PC-3 (cell line): Measurements from ENCODE around the gene ZNF593OS. TPM values are rescaled to one million over a fixed set of nuclear protein-coding genes. Genes with fewer than 3 reads are reported as not detected.

Experiments
- ATAC-seq: fragments of 200-7000 bp; cut with Tn5 transposase; 2 replicates; pipeline ENCODE4 v1.9.1; 2020; ENCODE audit warnings: mild to moderate bottlenecking, moderate library complexity
- BruUV-seq: library from RNA; stranded (reverse); fragments of 400-500 nt; replicated peaks from 2 replicates; lab custom pipeline; 2021; lab: Mats Ljungman, UMichigan
- CTCF ChIA-PET: fragments of 300-600 bp; sonication (Branson Sonifier 250); formaldehyde crosslinking; loops from one replicate; lab custom pipeline; 2022; ENCODE audit warnings: antibody characterized with exemption; lab: Charles Lee
- POLR2A ChIA-PET: fragments of 300-600 bp; sonication (Branson Sonifier 250); formaldehyde crosslinking; loops from one replicate; lab custom pipeline; 2022; ENCODE audit warnings: antibody characterized with exemption; ENCODE audit not compliant: unreplicated experiment; lab: Charles Lee
- DNase-seq: peaks from one replicate; pipeline ENCODE4 v3.0.0-alpha.2; 2015
- H2AFZ ChIP-seq: fragments of 300-600 bp; sonication (generic); 2 replicates; pipeline ENCODE4 v1.6.0; 2016; ENCODE audit warnings: antibody characterized with exemption, low read length
- H3F3A ChIP-seq: fragments of 300-600 bp; sonication (generic); one replicate; pipeline ENCODE4 v1.6.0; 2017; ENCODE audit warnings: antibody characterized with exemption, low read length, control low read depth, mild to moderate bottlenecking; ENCODE audit not compliant: unreplicated experiment
- H3K27ac ChIP-seq: fragments of 300-600 bp; sonication (generic); 2 replicates; pipeline ENCODE4 v1.5.1; 2016; ENCODE audit warnings: mild to moderate bottlenecking, low read length
- H3K27me3 ChIP-seq: fragments of 300-600 bp; sonication (generic); 2 replicates; pipeline ENCODE4 v1.6.1; 2016; ENCODE audit warnings: low read length, mixed read lengths
- H3K36me3 ChIP-seq: fragments of 300-600 bp; sonication (generic); 2 replicates; pipeline ENCODE4 v1.6.1; 2016; ENCODE audit warnings: low read depth, mixed run types, low read length, mixed read lengths
- H3K4me1 ChIP-seq: fragments of 300-600 bp; sonication (generic); 2 replicates; pipeline ENCODE4 v1.5.1; 2016; ENCODE audit warnings: low read length; ENCODE audit not compliant: insufficient read depth
- H3K4me2 ChIP-seq: fragments of 300-600 bp; sonication (generic); 2 replicates; pipeline ENCODE4 v1.6.0; 2016; ENCODE audit warnings: low read length
- H3K4me3 ChIP-seq: fragments of 300-600 bp; sonication (generic); 2 replicates; pipeline ENCODE4 v1.5.1; 2016; ENCODE audit warnings: mild to moderate bottlenecking, low read length, mixed read lengths
- H3K79me2 ChIP-seq: fragments of 300-600 bp; sonication (generic); 2 replicates; pipeline ENCODE4 v1.6.1; 2017; ENCODE audit warnings: low read length, mixed read lengths
- H3K9ac ChIP-seq: fragments of 300-600 bp; sonication (generic); 2 replicates; pipeline ENCODE4 v1.6.0; 2016; ENCODE audit warnings: mild to moderate bottlenecking, low read length
- H3K9me2 ChIP-seq: fragments of 300-600 bp; sonication (generic); replicated peaks from 2 replicates; pipeline ENCODE4 v1.6.1; 2016; ENCODE audit warnings: mixed run types, low read length, mixed read lengths
- H3K9me3 ChIP-seq: fragments of 300-600 bp; sonication (generic); 2 replicates; pipeline ENCODE4 v1.6.1; 2016; ENCODE audit warnings: low read length, mixed read lengths
- H4K20me1 ChIP-seq: fragments of 300-600 bp; sonication (generic); 2 replicates; pipeline ENCODE4 v1.6.1; 2016; ENCODE audit warnings: low read length, mixed read lengths
- CTCF ChIP-seq: fragments of 300-600 bp; sonication (generic); conservative IDR thresholded peaks from 2 replicates; pipeline ENCODE4 v1.5.1; 2017; ENCODE audit warnings: antibody characterized with exemption, low read depth, mild to moderate bottlenecking, low read length
- EZH2 ChIP-seq: fragments of 300-600 bp; sonication (generic); IDR thresholded peaks from one replicate; pipeline ENCODE4 v1.6.1; 2017; ENCODE audit warnings: antibody characterized with exemption, mild to moderate bottlenecking, low read length; ENCODE audit not compliant: unreplicated experiment
- EZH2phosphoT487 ChIP-seq: fragments of 300-600 bp; sonication (generic); IDR thresholded peaks from 2 replicates; pipeline ENCODE4 v1.6.1; 2018; ENCODE audit warnings: mild to moderate bottlenecking, antibody characterized with exemption, low read length, borderline replicate concordance
- intact Hi-C: fragments of 100-400 bp; cut with micrococcal nuclease; formaldehyde crosslinking; loops from 2 replicates; pipeline ENCODE4 v1.9.0; 2023
- total RNA-seq: library from RNA; depleted of rRNA; stranded (reverse); fragments of >200 nt; gene quantifications from 2 replicates; pipeline ENCODE4 v1.2.3, GENCODE V29; 2014

ZNF593OS gene
- total RNA-seq, 1 experiment from 2014 or later, result not detected

DNA sequence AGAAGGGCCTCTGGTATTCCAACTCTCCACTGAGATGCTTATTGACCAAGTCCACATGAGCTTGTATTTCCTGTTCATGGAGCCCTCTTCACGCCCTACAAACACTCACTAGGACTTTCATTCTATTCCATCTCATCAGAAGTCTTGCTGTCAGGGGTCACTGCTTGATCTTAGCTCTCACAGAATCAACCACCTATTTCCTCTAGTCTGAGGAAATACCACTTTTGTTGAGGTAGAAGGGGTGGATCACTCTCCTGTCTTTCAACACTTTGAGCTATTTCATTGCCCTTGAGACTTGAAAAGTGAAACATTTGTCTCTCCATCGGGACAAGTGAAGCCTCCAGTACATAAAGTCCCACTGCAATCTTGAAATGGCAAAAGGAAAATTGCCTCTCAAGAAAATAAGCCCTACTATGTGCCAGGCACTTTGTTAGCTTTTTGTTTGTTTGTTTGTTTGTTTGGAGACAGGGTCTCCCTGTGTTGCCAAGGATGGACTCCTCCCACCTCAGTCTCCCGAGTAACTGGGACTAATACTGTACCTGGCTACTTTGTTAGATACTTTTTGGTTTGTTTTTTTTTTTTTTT is 32.6 kb downstream of the ZNF593OS start:
- H3K4me2 ChIP-seq, result no peak overlapping the region
- no peaks in the 10 kb centered on the region for H3K79me2 ChIP-seq
- H4K20me1 ChIP-seq, result no peaks in the 10 kb centered on the region
- no peaks in the 10 kb centered on the region for H3K36me3 ChIP-seq
- intact Hi-C loops, result no loop called here
- DNase-seq (no peak), ATAC-seq (no peak)
- H3K9me2 ChIP-seq, result no peaks in the 10 kb centered on the region
- no TSS peak for BruUV-seq
- TF ChIP-seq CTCF, result no peak
- no peak for TF ChIP-seq EZH2phosphoT487
- no peak for TF ChIP-seq EZH2
- H3K9me3 ChIP-seq, result no peaks in the 10 kb centered on the region
- H3F3A ChIP-seq, result no peaks in the 10 kb centered on the region
- no peak overlapping the region for H3K4me3 ChIP-seq
- H3K27ac ChIP-seq, result no peak overlapping the region
- no peak overlapping the region for H2AFZ ChIP-seq
- H3K27me3 ChIP-seq, result no peaks in the 10 kb centered on the region
- ChIA-PET CTCF (no interaction called here), POLR2A (interaction anchor here (0.6 kb wide), 1 partner anchor 12 kb away, joined by 5 read pairs; no protein-coding TSS in a partner anchor)
- no peak overlapping the region for H3K9ac ChIP-seq
- H3K4me1 ChIP-seq, result no peaks in the 10 kb centered on the region

GRCh38 chr1:26134466-26134865 is 37.2 kb downstream of the ZNF593OS start:
- BruUV-seq, result no TSS peak
- Histone ChIP-seq H3K9me3 (no peaks in the 10 kb centered on the region), H3K4me1 (no peaks in the 10 kb centered on the region), H3K27ac (no peak overlapping the region), H3K4me3 (no peak overlapping the region), H4K20me1 (no peaks in the 10 kb centered on the region), H2AFZ (no peak overlapping the region), H3K27me3 (no peaks in the 10 kb centered on the region), H3K9ac (no peak overlapping the region), H3K9me2 (no peaks in the 10 kb centered on the region), H3K36me3 (no peaks in the 10 kb centered on the region), H3F3A (no peaks in the 10 kb centered on the region), H3K79me2 (no peaks in the 10 kb centered on the region), H3K4me2 (no peak overlapping the region)
- ChIA-PET POLR2A (no interaction called here), CTCF (no interaction called here)
- DNase-seq (no peak), ATAC-seq (no peak)
- intact Hi-C loops, result no loop called here
- no peak for TF ChIP-seq EZH2phosphoT487
- no peak for TF ChIP-seq EZH2
- no peak for TF ChIP-seq CTCF

DNA sequence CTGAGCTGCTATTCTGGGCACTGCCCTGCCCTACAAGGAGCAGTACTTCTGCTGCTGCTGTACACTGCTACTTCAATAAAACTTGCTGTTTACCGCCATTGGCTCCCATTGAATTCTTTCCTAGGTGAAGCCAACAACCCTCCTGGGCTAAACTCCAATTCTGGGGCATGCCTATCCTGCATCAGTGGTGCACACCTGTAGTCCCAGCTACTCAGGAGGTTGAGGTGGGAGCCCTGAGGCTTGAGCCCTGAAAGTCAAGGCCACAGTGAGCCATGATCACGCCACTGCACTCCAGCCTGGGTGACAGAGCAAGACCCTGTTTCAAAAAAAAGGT is 38.8 kb downstream of the ZNF593OS start:
- ChIA-PET CTCF (no interaction called here), POLR2A (no interaction called here)
- no peaks in the 10 kb centered on the region for H4K20me1 ChIP-seq
- no peak overlapping the region for H3K4me2 ChIP-seq
- H3F3A ChIP-seq, result no peaks in the 10 kb centered on the region
- intact Hi-C loops, result no loop called here
- BruUV-seq, result no TSS peak
- no peaks in the 10 kb centered on the region for H3K9me3 ChIP-seq
- peaks cover 3% of the 10 kb centered on the region for H3K4me1 ChIP-seq
- no peak overlapping the region for H2AFZ ChIP-seq
- H3K36me3 ChIP-seq, result no peaks in the 10 kb centered on the region
- H3K4me3 ChIP-seq, result no peak overlapping the region
- H3K27ac ChIP-seq, result no peak overlapping the region
- TF ChIP-seq CTCF (no peak), EZH2 (no peak), EZH2phosphoT487 (no peak)
- no peak for DNase-seq
- no peaks in the 10 kb centered on the region for H3K9me2 ChIP-seq
- H3K79me2 ChIP-seq, result no peaks in the 10 kb centered on the region
- no peaks in the 10 kb centered on the region for H3K27me3 ChIP-seq
- no peak overlapping the region for H3K9ac ChIP-seq
- ATAC-seq, result no peak
